OCI-LY7 (cell line): ENCODE results near the gene MYH10. TPM values are rescaled to one million over a fixed set of nuclear protein-coding genes. Genes with fewer than 3 reads are reported as not detected.

ENCODE experiments used
- BruUV-seq: library from RNA; stranded (reverse); fragments of 400-500 nt; replicated peaks from 2 replicates; lab custom pipeline; 2021; lab: Mats Ljungman, UMichigan
- CTCF ChIA-PET: fragments of 300-600 bp; sonication (Branson Sonifier 250); formaldehyde crosslinking; loops from one replicate; lab custom pipeline; 2022; ENCODE audit warnings: antibody characterized with exemption; ENCODE audit not compliant: unreplicated experiment; lab: Charles Lee
- POLR2A ChIA-PET: fragments of 300-600 bp; sonication (Branson Sonifier 250); formaldehyde crosslinking; loops from one replicate; lab custom pipeline; 2022; ENCODE audit warnings: antibody characterized with exemption; lab: Charles Lee
- DNase-seq: peaks from one replicate; pipeline ENCODE4 v3.0.0-alpha.2; 2015; ENCODE audit warnings: low spot score
- H2AFZ ChIP-seq: fragments of 200-600 bp; sonication (generic), shearing (Covaris generic); 2 replicates; pipeline ENCODE4 v1.6.1; 2014; ENCODE audit warnings: mild to moderate bottlenecking, antibody characterized with exemption, low read length, moderate library complexity
- H3K27ac ChIP-seq: fragments of 200-600 bp; sonication (generic); 2 replicates; pipeline ENCODE4 v1.5.1; 2014; ENCODE audit warnings: mixed run types, low read depth, mild to moderate bottlenecking, moderate library complexity, low read length, inconsistent platforms; ENCODE audit not compliant: poor library complexity, severe bottlenecking
- H3K36me3 ChIP-seq: fragments of 200-600 bp; sonication (generic); 2 replicates; pipeline ENCODE4 v1.6.1; 2014; ENCODE audit warnings: mild to moderate bottlenecking, antibody characterized with exemption, low read length, moderate library complexity, mixed read lengths; ENCODE audit not compliant: insufficient read depth
- H3K4me1 ChIP-seq: fragments of 200-600 bp; sonication (generic); 2 replicates; pipeline ENCODE4 v1.5.1; 2014; ENCODE audit warnings: mild to moderate bottlenecking, low read length; ENCODE audit not compliant: insufficient read depth, poor library complexity, severe bottlenecking
- H3K4me2 ChIP-seq: fragments of 200-600 bp; sonication (generic); 2 replicates; pipeline ENCODE4 v1.6.1; 2014; ENCODE audit warnings: mild to moderate bottlenecking, low read length
- H3K4me3 ChIP-seq: fragments of 200-600 bp; sonication (generic); 2 replicates; pipeline ENCODE4 v1.5.1; 2014; ENCODE audit warnings: mild to moderate bottlenecking, low read depth, low read length; ENCODE audit not compliant: poor library complexity, severe bottlenecking
- H3K79me2 ChIP-seq: fragments of 200-600 bp; sonication (generic); 2 replicates; pipeline ENCODE4 v1.6.1; 2016; ENCODE audit warnings: low read depth, mild to moderate bottlenecking, low read length, moderate library complexity, mixed read lengths; ENCODE audit not compliant: insufficient read depth
- H3K9me2 ChIP-seq: fragments of 200-600 bp; sonication (generic); 2 replicates; pipeline ENCODE4 v1.6.1; 2016; ENCODE audit warnings: mild to moderate bottlenecking, low read length, mixed read lengths; ENCODE audit not compliant: insufficient read depth
- H3K9me3 ChIP-seq: fragments of 200-600 bp; sonication (generic); 2 replicates; pipeline ENCODE4 v1.6.1; 2014; ENCODE audit warnings: mild to moderate bottlenecking, mixed run types, low read length, mixed read lengths
- H4K20me1 ChIP-seq: fragments of 200-600 bp; sonication (generic); 2 replicates; pipeline ENCODE4 v1.6.1; 2014; ENCODE audit warnings: mild to moderate bottlenecking, antibody characterized with exemption, low read length, moderate library complexity, mixed read lengths; ENCODE audit not compliant: insufficient read depth
- EZH2phosphoT487 ChIP-seq: fragments of 200-600 bp; sonication (generic); IDR thresholded peaks from 2 replicates; pipeline ENCODE4 v1.6.1; 2018; ENCODE audit warnings: low read depth, borderline replicate concordance, mild to moderate bottlenecking, mixed run types, antibody characterized with exemption, low read length, moderate library complexity, mixed read lengths
- intact Hi-C: fragments of 100-400 bp; cut with micrococcal nuclease; formaldehyde crosslinking; loops from one replicate; pipeline ENCODE4 v1.10.0; 2022; ENCODE audit not compliant: unreplicated experiment
- total RNA-seq, 2 experiments: library from RNA; depleted of rRNA in 1 of 2; stranded (reverse); fragments of >200 nt in 1 of 2; shearing (Covaris generic) in 1 of 2; gene quantifications; 2 replicates each; pipeline ENCODE4 v1.2.3, GENCODE V29; 2014 to 2022
- TF ChIP-seq, protein P1 (sequence below): fragments of 200-600 bp; sonication (generic); conservative IDR thresholded peaks from 2 replicates; pipeline ENCODE4 v1.5.1; 2014; ENCODE audit warnings: mild to moderate bottlenecking, antibody characterized with exemption, low read length, moderate library complexity, mixed read lengths

MYH10 gene
- total RNA-seq, 2 experiments from 2014 or later = 41.9 to 60.4 TPM

DNA sequence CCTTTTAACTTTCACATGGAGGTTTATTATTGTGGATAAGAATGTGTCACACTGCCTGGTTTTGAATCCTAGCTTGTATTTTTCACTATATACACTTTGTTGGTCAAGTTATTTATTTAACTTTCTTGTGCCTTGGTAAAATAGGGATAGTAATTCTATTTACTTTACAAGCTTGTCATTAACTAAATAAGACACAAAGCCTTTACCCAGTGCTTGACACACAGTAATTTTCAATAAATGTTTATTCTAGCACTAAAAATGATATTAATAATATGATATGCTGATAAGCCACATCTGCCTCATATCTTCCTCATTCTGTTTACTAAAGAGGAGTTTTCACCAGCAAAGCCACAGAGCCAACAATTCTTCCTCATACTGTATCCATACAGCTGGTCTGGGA is 27.8 kb downstream of the MYH10 start:
- H3K4me1 ChIP-seq = no peaks in the 10 kb centered on the region
- no TSS peak for BruUV-seq
- H3K4me3 ChIP-seq = no peak overlapping the region
- no peaks in the 10 kb centered on the region for H3K9me3 ChIP-seq
- H3K4me2 ChIP-seq = no peak overlapping the region
- no peaks in the 10 kb centered on the region for H3K79me2 ChIP-seq
- DNase-seq = no peak
- no peak overlapping the region for H2AFZ ChIP-seq
- no peak overlapping the region for H3K27ac ChIP-seq
- ChIA-PET POLR2A (interaction anchor here (1.1 to 1.3 kb wide), 2 partner anchors 11 to 21 kb away, joined by 3 read pairs; no protein-coding TSS in a partner anchor), CTCF (no interaction called here)
- intact Hi-C loops = no loop called here
- H3K9me2 ChIP-seq = no peaks in the 10 kb centered on the region
- no peak for TF ChIP-seq EZH2phosphoT487
- TF ChIP-seq, protein P1, sequence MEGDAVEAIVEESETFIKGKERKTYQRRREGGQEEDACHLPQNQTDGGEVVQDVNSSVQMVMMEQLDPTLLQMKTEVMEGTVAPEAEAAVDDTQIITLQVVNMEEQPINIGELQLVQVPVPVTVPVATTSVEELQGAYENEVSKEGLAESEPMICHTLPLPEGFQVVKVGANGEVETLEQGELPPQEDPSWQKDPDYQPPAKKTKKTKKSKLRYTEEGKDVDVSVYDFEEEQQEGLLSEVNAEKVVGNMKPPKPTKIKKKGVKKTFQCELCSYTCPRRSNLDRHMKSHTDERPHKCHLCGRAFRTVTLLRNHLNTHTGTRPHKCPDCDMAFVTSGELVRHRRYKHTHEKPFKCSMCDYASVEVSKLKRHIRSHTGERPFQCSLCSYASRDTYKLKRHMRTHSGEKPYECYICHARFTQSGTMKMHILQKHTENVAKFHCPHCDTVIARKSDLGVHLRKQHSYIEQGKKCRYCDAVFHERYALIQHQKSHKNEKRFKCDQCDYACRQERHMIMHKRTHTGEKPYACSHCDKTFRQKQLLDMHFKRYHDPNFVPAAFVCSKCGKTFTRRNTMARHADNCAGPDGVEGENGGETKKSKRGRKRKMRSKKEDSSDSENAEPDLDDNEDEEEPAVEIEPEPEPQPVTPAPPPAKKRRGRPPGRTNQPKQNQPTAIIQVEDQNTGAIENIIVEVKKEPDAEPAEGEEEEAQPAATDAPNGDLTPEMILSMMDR = no peak
- H4K20me1 ChIP-seq = no peaks in the 10 kb centered on the region
- H3K36me3 ChIP-seq = peaks cover 4% of the 10 kb centered on the region; the same call in 1 of the 2 replicates

DNA sequence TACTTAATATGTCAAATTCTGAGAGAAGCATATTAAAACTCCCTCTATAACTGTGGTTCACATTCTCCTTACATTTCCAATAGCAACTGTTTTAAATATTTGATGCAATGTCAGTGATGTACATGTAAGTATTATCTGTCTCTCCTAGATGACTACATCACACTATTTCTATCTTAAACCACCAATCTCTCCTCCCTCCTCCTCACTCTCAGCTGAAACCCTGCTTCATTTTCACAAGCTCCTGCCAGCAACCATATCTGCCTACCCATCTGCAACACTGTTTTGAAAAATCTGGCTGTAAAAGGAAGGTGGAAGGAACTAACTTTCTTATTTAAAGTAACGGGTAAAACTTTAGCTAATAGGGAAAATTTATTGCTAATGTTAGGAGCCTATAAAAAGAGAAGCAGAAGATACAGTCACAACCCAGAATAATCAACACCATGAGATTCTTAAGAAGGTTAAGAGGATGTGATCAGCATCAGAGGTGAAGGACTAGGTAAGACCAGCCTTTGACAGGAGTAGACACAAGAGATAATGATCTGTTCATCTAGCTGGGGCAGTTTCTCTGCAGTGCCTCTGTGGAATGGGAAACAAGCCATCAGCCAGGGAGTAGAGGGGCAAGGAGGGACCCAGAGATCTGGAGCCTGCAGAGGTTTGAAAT is 31.0 kb downstream of the MYH10 start:
- Histone ChIP-seq H3K4me2 (no peak overlapping the region), H3K27ac (no peak overlapping the region), H3K9me2 (no peaks in the 10 kb centered on the region), H3K36me3 (peaks cover 4% of the 10 kb centered on the region; the same call in 1 of the 2 replicates), H3K79me2 (no peaks in the 10 kb centered on the region), H4K20me1 (no peaks in the 10 kb centered on the region), H2AFZ (no peak overlapping the region), H3K4me3 (no peak overlapping the region), H3K4me1 (no peaks in the 10 kb centered on the region), H3K9me3 (no peaks in the 10 kb centered on the region)
- intact Hi-C loops = no loop called here
- TF ChIP-seq, protein P1 = no peak
- no peak for TF ChIP-seq EZH2phosphoT487
- POLR2A ChIA-PET = no interaction called here
- DNase-seq = no peak
- BruUV-seq = no TSS peak
- CTCF ChIA-PET = no interaction called here

DNA sequence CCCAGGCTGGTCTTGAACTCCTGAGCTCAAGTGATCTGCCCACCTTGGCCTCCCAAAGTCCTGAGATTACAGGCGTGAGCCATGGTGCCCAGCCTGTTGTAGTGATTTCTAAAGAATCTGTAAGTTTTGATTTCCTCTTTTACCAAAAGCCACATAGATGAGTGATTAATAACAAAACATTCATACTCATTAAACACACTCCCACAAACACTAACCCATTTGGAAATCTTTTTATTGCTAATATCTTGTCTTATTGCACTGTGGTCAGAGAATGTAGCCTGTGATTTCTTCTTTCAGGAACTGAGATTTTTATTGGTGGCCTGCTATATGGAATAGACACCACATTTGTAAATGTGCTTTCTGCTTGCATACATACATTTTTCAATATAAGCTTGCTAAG is 31.6 kb downstream of the MYH10 start:
- Histone ChIP-seq H3K4me1 (no peaks in the 10 kb centered on the region), H3K4me3 (no peak overlapping the region), H3K36me3 (peaks cover 4% of the 10 kb centered on the region; the same call in 1 of the 2 replicates), H4K20me1 (no peaks in the 10 kb centered on the region), H3K9me2 (no peaks in the 10 kb centered on the region), H3K4me2 (no peak overlapping the region), H3K79me2 (no peaks in the 10 kb centered on the region), H2AFZ (no peak overlapping the region), H3K27ac (no peak overlapping the region), H3K9me3 (no peaks in the 10 kb centered on the region)
- ChIA-PET CTCF (no interaction called here), POLR2A (no interaction called here)
- TF ChIP-seq, protein P1 = no peak
- TF ChIP-seq EZH2phosphoT487 = no peak
- intact Hi-C loops = no loop called here
- DNase-seq = no peak
- BruUV-seq = no TSS peak
